ENCODE results near the gene OR2Z1.
"Not testable (repeated sequence)": the region's sequence is repeated elsewhere in the genome, so short reads cannot be mapped to it uniquely, and the experiment has no call there.

Gene OR2Z1

DNA sequence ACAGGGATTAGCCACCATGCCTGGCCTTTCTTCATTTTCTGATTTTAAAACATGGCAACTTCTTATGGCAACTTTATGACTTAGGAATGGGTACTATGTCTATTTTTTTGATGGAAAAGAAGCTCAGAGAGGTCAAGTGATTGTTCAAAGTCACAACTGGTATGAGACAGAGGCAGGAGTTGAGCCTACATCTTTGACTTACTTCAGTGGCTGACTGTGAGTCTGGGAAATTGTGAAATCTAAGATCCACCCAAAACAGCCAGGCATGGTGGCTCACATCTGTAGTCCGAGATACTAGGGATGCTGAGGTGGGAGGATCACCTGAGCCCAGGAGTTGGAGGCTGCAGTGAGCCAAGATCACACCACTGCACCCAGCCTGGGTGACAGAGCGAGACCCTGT, 20.5 kb upstream of the OR2Z1 start:
- H3K4me3 ChIP-seq (ENCODE audit: low read depth, low read length) = no peak overlapping the region
- no peak for TF ChIP-seq CTCF (IDR thresholded peaks at IDR 0.05; ENCODE audit: low read depth, low read length, missing control alignments)
- DNase-seq (ENCODE audit: low read depth) = no peak

DNA sequence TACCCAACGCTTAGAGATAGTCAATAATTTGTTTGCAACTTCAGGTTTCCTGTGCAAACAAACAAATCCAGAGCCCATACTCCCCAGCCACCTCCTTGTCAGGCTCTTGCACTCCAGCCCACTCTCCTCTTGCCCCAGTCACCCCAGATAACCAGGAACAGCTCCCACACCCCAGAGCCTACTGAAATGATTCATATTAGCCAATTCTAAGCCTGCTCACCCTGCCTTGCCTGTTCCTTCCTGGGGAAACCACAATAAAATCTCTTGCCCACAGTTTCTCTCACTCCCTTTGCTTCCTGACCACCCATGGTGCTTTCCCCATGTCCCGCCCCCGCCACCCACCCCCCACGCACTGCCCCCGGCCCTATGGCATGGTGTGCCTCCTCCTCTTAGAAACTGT, 19.1 kb upstream of the OR2Z1 start:
- no peak overlapping the region for H3K4me3 ChIP-seq (ENCODE audit: low read depth, low read length)
- no peak for DNase-seq (ENCODE audit: low read depth)
- TF ChIP-seq CTCF (IDR thresholded peaks at IDR 0.05; ENCODE audit: low read depth, low read length, missing control alignments) = no peak

- no peak for DNase-seq (ENCODE audit: low read depth)
- no peak overlapping the region for H3K4me3 ChIP-seq (ENCODE audit: low read depth, low read length)
- TF ChIP-seq CTCF (IDR thresholded peaks at IDR 0.05; ENCODE audit: low read depth, low read length, missing control alignments) = no peak
Observed at GRCh38 chr19:8703223-8703622, 18.2 kb upstream of the OR2Z1 start.

GRCh38 chr19:8705304-8705703, 16.1 kb upstream of the OR2Z1 start:
- not testable (repeated sequence) for H3K4me3 ChIP-seq (ENCODE audit: low read depth, low read length); DNase-seq (ENCODE audit: low read depth)

DNA sequence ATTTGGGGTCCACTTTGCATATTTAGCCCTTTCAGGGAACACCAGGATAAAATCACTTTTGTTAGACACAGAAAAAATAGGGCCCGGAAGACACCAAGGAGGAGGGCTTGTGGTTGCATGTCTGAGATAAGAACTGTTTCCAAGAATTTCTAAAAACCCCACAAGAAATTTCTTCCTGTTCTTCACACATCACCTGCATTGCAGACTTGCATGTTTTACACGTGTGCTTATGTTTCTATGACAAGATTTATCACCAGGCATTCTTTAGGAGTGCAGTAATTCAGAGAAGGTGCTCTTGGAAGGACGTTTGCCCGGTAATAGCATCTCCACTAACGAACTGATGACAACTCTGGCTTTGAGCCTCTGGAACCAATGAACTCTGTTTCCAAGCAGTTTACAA, 15.7 kb upstream of the OR2Z1 start:
- no peak for DNase-seq (ENCODE audit: low read depth)
- TF ChIP-seq CTCF (IDR thresholded peaks at IDR 0.05; ENCODE audit: low read depth, low read length, missing control alignments) = no peak
- no peak overlapping the region for H3K4me3 ChIP-seq (ENCODE audit: low read depth, low read length)

DNA sequence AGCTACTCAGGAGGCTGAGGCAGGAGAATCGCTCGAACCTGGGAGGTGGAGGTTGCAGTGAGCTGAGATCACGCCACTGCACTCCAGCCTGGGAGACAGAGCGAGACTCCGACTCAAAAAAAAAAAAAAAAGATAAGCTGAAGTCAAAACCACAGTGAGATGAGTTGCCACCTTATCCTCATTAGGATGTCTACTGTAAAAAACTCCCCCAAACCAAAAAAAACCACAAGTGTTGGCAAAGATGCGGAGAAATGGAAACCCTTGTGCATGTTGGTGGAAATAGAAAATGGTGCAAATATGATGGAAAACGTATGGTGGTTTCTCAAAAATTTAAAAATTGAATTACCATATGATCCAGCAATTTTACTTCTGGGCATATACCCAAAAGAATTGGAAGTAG, 11.1 kb upstream of the OR2Z1 start:
- H3K4me3 ChIP-seq (ENCODE audit: low read depth, low read length); DNase-seq (ENCODE audit: low read depth): not testable (repeated sequence)

GRCh38 chr19:8722032-8722431, 598 bp downstream of the OR2Z1 start:
- no peak for TF ChIP-seq CTCF (IDR thresholded peaks at IDR 0.05; ENCODE audit: low read depth, low read length, missing control alignments)
- no peak overlapping the region for H3K4me3 ChIP-seq (ENCODE audit: low read depth, low read length)
- no peak for DNase-seq (ENCODE audit: low read depth)

DNA sequence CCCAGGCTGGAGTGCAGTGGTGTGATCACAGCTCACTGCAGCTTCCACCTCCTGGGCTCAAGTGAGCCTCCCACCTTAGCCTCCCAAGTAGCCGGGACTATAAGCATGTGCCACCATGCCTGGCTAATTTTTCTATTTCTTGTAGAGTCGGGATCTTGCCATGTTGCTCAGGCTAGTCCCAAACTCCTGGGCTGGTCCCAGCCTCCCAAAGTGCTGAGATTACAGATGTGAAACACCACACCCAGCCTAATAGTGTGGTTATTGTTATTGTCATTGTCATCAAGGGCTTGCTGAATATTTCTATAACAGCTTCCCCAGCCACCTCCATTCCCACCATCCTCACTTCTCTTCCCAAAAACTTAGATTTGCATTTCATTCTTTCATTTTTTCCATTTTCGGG, 2.8 kb downstream of the OR2Z1 start:
- no peak overlapping the region for H3K4me3 ChIP-seq (ENCODE audit: low read depth, low read length)
- DNase-seq (ENCODE audit: low read depth) = no peak
- TF ChIP-seq CTCF (IDR thresholded peaks at IDR 0.05; ENCODE audit: low read depth, low read length, missing control alignments) = no peak
